ENCODE measurements around the gene HES5.

GRCh38 chr1:2546515-2547209 is 16.6 kb upstream of the HES5 start:
- no peak for TF ChIP-seq EZH2 (IDR thresholded peaks at IDR 0.05; ENCODE audit: insufficient read depth, poor library complexity, severe bottlenecking)
- no peak for TF ChIP-seq EZH2phosphoT487 (IDR thresholded peaks at IDR 0.05; ENCODE audit: insufficient read depth, low read depth)

All from GM23248 (cell line).